ENCODE measurements around the gene ARHGEF28.

GRCh38 chr5:73801686-73802085 is 175.7 kb downstream of the ARHGEF28 start:
- no peak for TF ChIP-seq CTCF (IDR thresholded peaks at IDR 0.05)
- TF ChIP-seq POLR2A (IDR thresholded peaks at IDR 0.05), result no peak
